GM18861 (cell line): ENCODE measurements around the gene EPS8L1.
A peak's percentile ranks its signal among the peaks of the same experiment; 100 is the strongest.

Experiments
- ATAC-seq: cut with Tn5 transposase; IDR thresholded peaks from one replicate; pipeline ENCODE4 v1.9.1; 2021; ENCODE audit not compliant: unreplicated experiment

EPS8L1 gene

GRCh38 chr19:55079400-55080038 lies 3.9 kb downstream of the EPS8L1 start:
- no peak for ATAC-seq

- ATAC-seq = no peak
These were observed 4.7 kb downstream of the EPS8L1 start for GRCh38 chr19:55080121-55080967.

GRCh38 chr19:55080968-55081769 lies 5.5 kb downstream of the EPS8L1 start:
- ATAC-seq = peak; percentile 62

GRCh38 chr19:55081770-55082019 lies 6.0 kb downstream of the EPS8L1 start:
- ATAC-seq = no peak

GRCh38 chr19:55082020-55082851 lies 6.6 kb downstream of the EPS8L1 start:
- ATAC-seq = no peak

- ATAC-seq = no peak
These were observed 7.6 kb downstream of the EPS8L1 start for GRCh38 chr19:55083004-55083850.

- ATAC-seq = no peak
These were observed 8.7 kb downstream of the EPS8L1 start for GRCh38 chr19:55084416-55084815.

GRCh38 chr19:55085923-55086715 lies 10.4 kb downstream of the EPS8L1 start:
- no peak for ATAC-seq

GRCh38 chr19:55086730-55087541 lies 11.3 kb downstream of the EPS8L1 start:
- ATAC-seq = no peak

GRCh38 chr19:55087542-55087901 lies 11.9 kb downstream of the EPS8L1 start:
- no peak for ATAC-seq

- ATAC-seq = no peak
These were observed 12.4 kb downstream of the EPS8L1 start for GRCh38 chr19:55088021-55088451.

GRCh38 chr19:55088543-55089341 lies 13.1 kb downstream of the EPS8L1 start:
- ATAC-seq = no peak

- ATAC-seq = no peak
These were observed 13.8 kb downstream of the EPS8L1 start for GRCh38 chr19:55089342-55089944.

- no peak for ATAC-seq
These were observed 14.9 kb downstream of the EPS8L1 start for GRCh38 chr19:55090564-55090963.

- ATAC-seq = no peak
These were observed 15.6 kb downstream of the EPS8L1 start for GRCh38 chr19:55091126-55091910.

- ATAC-seq = no peak
These were observed 16.3 kb downstream of the EPS8L1 start for GRCh38 chr19:55091955-55092354.
